DOHH2 (cell line): ENCODE results near the gene NUCKS1.

Source experiments
- H3F3A ChIP-seq: fragments of 200-600 bp; sonication (generic), shearing (Covaris generic); 2 replicates; pipeline ENCODE4 v1.6.0; 2016; ENCODE audit warnings: antibody characterized with exemption, mild to moderate bottlenecking; ENCODE audit not compliant: control insufficient read depth, insufficient read depth
- H3K27ac ChIP-seq: fragments of 200-600 bp; sonication (generic); 2 replicates; pipeline ENCODE4 v1.5.1; 2014; ENCODE audit warnings: low read depth, mild to moderate bottlenecking, low read length, moderate library complexity
- H3K27me3 ChIP-seq: fragments of 200-600 bp; sonication (generic); 2 replicates; pipeline ENCODE4 v1.6.1; 2014; ENCODE audit warnings: mild to moderate bottlenecking, low read length, mixed read lengths; ENCODE audit not compliant: control insufficient read depth
- H3K36me3 ChIP-seq: fragments of 200-600 bp; sonication (generic); 2 replicates; pipeline ENCODE4 v1.6.1; 2014; ENCODE audit warnings: mild to moderate bottlenecking, low read length, moderate library complexity, mixed read lengths; ENCODE audit not compliant: control insufficient read depth
- H3K4me1 ChIP-seq: fragments of 200-600 bp; sonication (generic); 2 replicates; pipeline ENCODE4 v1.6.1; 2014; ENCODE audit warnings: mild to moderate bottlenecking, low read length, mixed read lengths; ENCODE audit not compliant: control insufficient read depth
- H3K4me2 ChIP-seq: fragments of 200-600 bp; sonication (generic); 2 replicates; pipeline ENCODE4 v1.6.0; 2014; ENCODE audit warnings: mild to moderate bottlenecking, low read length, moderate library complexity
- H3K4me3 ChIP-seq: fragments of 200-600 bp; sonication (generic); 2 replicates; pipeline ENCODE4 v1.5.1; 2014; ENCODE audit warnings: mild to moderate bottlenecking, low read length, mixed read lengths
- H3K79me2 ChIP-seq: fragments of 200-600 bp; sonication (generic); 2 replicates; pipeline ENCODE4 v1.6.1; 2014; ENCODE audit warnings: mild to moderate bottlenecking, low read length, mixed read lengths; ENCODE audit not compliant: control insufficient read depth
- H3K9me2 ChIP-seq: fragments of 200-600 bp; sonication (generic); replicated peaks from 2 replicates; pipeline ENCODE4 v1.6.1; 2014; ENCODE audit warnings: mild to moderate bottlenecking, low read length, mixed read lengths; ENCODE audit not compliant: control insufficient read depth
- H3K9me3 ChIP-seq: fragments of 200-600 bp; sonication (generic); 2 replicates; pipeline ENCODE4 v1.6.1; 2014; ENCODE audit warnings: antibody characterized with exemption, low read length, mixed read lengths; ENCODE audit not compliant: control insufficient read depth, insufficient read depth
- H4K20me1 ChIP-seq: fragments of 200-600 bp; sonication (generic); 2 replicates; pipeline ENCODE4 v1.6.0; 2014; ENCODE audit warnings: low read depth, mild to moderate bottlenecking, antibody characterized with exemption, low read length, moderate library complexity; ENCODE audit not compliant: control insufficient read depth, insufficient read depth
- CTCF ChIP-seq: fragments of 200-600 bp; sonication (generic); IDR thresholded peaks from one replicate; pipeline ENCODE4 v1.5.1; 2014; ENCODE audit warnings: antibody characterized with exemption, mild to moderate bottlenecking, low read depth, low read length; ENCODE audit not compliant: poor library complexity, severe bottlenecking
- EZH2phosphoT487 ChIP-seq: fragments of 200-600 bp; sonication (generic); IDR thresholded peaks from 2 replicates; pipeline ENCODE4 v1.6.1; 2017; ENCODE audit warnings: borderline replicate concordance, mild to moderate bottlenecking, antibody characterized with exemption, low read length, moderate library complexity, mixed read lengths

NUCKS1 gene

GRCh38 chr1:205719762-205720161 is 30.2 kb downstream of the NUCKS1 start:
- no peak for TF ChIP-seq CTCF
- no peak for TF ChIP-seq EZH2phosphoT487
- H3K4me2 ChIP-seq, result no peak overlapping the region

GRCh38 chr1:205719015-205719414 is 31.0 kb downstream of the NUCKS1 start:
- no peaks in the 10 kb centered on the region for H3K4me1 ChIP-seq
- H4K20me1 ChIP-seq, result no peaks in the 10 kb centered on the region
- no peaks in the 10 kb centered on the region for H3K9me3 ChIP-seq
- no peaks in the 10 kb centered on the region for H3K27me3 ChIP-seq
- peaks cover 3% of the 10 kb centered on the region; the same call in 1 of the 2 replicates for H3K79me2 ChIP-seq
- H3K36me3 ChIP-seq, result peaks cover 90% of the 10 kb centered on the region
- peaks cover 33% of the 10 kb centered on the region for H3F3A ChIP-seq
- no peak overlapping the region for H3K27ac ChIP-seq
- H3K9me2 ChIP-seq, result no peaks in the 10 kb centered on the region
- no peak overlapping the region for H3K4me3 ChIP-seq
- TF ChIP-seq EZH2phosphoT487 (no peak), CTCF (no peak)
- no peak overlapping the region for H3K4me2 ChIP-seq

More at GRCh38 chr1:205719762-205720161, 30.2 kb downstream of the NUCKS1 start:
- Histone ChIP-seq H3K4me3 (no peak overlapping the region), H3K27me3 (no peaks in the 10 kb centered on the region), H3K79me2 (peaks cover 8% of the 10 kb centered on the region; the same call in 1 of the 2 replicates), H3K4me1 (no peaks in the 10 kb centered on the region), H3F3A (peaks cover 28% of the 10 kb centered on the region), H3K9me2 (no peaks in the 10 kb centered on the region), H3K9me3 (no peaks in the 10 kb centered on the region), H3K27ac (no peak overlapping the region), H4K20me1 (no peaks in the 10 kb centered on the region), H3K36me3 (peaks cover 92% of the 10 kb centered on the region)

GRCh38 chr1:205716371-205717132 is 33.4 kb downstream of the NUCKS1 start:
- H3K36me3 ChIP-seq, result peaks cover 77% of the 10 kb centered on the region
- peaks cover 53% of the 10 kb centered on the region for H3F3A ChIP-seq
- H3K27ac ChIP-seq, result no peak overlapping the region

More at GRCh38 chr1:205716371-205717132, 33.4 kb downstream of the NUCKS1 start:
- Histone ChIP-seq H3K27me3 (no peaks in the 10 kb centered on the region), H3K9me3 (no peaks in the 10 kb centered on the region), H3K79me2 (no peaks in the 10 kb centered on the region), H3K4me3 (no peak overlapping the region), H4K20me1 (peaks cover 2% of the 10 kb centered on the region; the same call in 1 of the 2 replicates), H3K4me1 (peaks cover 2% of the 10 kb centered on the region), H3K9me2 (no peaks in the 10 kb centered on the region), H3K4me2 (no peak overlapping the region)
- no peak for TF ChIP-seq EZH2phosphoT487
- no peak for TF ChIP-seq CTCF
